Suprapubic skin (tissue), 4 donors: ENCODE data around the gene ZBTB40. TPM values are rescaled to one million over a fixed set of nuclear protein-coding genes. Genes with fewer than 3 reads are reported as not detected.

Experiments used
- DNase-seq, 2 donors: peaks; one replicate each; pipeline ENCODE4 v3.0.0-alpha.2; 2019; ENCODE audit warnings: low spot score in 2 of 2
- H3K27ac ChIP-seq: fragments of 200-600 bp; sonication (generic); one replicate; pipeline ENCODE4 v1.5.1; 2019
- H3K27me3 ChIP-seq: fragments of 200-600 bp; sonication (generic); one replicate; pipeline ENCODE4 v1.5.1; 2019
- H3K36me3 ChIP-seq: fragments of 200-600 bp; sonication (generic); one replicate; pipeline ENCODE4 v1.5.1; 2019
- H3K4me1 ChIP-seq: fragments of 200-600 bp; sonication (generic); one replicate; pipeline ENCODE4 v1.5.1; 2019
- H3K4me3 ChIP-seq: fragments of 200-600 bp; sonication (generic); one replicate; pipeline ENCODE4 v1.5.1; 2019; ENCODE audit warnings: mild to moderate bottlenecking
- H3K9me3 ChIP-seq: fragments of 200-600 bp; sonication (generic); one replicate; pipeline ENCODE4 v1.5.1; 2019
- CTCF ChIP-seq, 2 donors: fragments of 200-600 bp in 1 of 2; fragments of 450-650 bp in 1 of 2; sonication (generic) in 1 of 2; IDR thresholded peaks; one replicate each; pipeline ENCODE4 v1.5.1; 2016 to 2019; ENCODE audit warnings: antibody characterized with exemption in 2 of 2, mild to moderate bottlenecking in 1 of 2, moderate library complexity in 1 of 2
- EP300 ChIP-seq: sonication (generic); formaldehyde crosslinking; IDR thresholded peaks from one replicate; pipeline ENCODE4 v1.6.1; 2017; ENCODE audit warnings: antibody characterized with exemption
- POLR2A ChIP-seq, 2 donors: fragments of 450-650 bp; IDR thresholded peaks; one replicate each; pipeline ENCODE4 v1.6.1; 2017; ENCODE audit warnings: antibody characterized with exemption in 2 of 2, mild to moderate bottlenecking in 2 of 2, moderate library complexity in 2 of 2
- POLR2AphosphoS5 ChIP-seq, 3 donors: sonication (generic); formaldehyde crosslinking; IDR thresholded peaks; one replicate each; pipeline ENCODE4 v1.6.1; 2017; ENCODE audit warnings: antibody characterized with exemption in 3 of 3
- WGBS: methylation state at CpG from one replicate; pipeline ENCODE4 v1.1.5; 2018; 5-methylcytosine and 5-hydroxymethylcytosine counted together
- total RNA-seq, 4 donors: library from RNA; depleted of rRNA; stranded (reverse); fragments of >200 nt; gene quantifications; one replicate each; pipeline ENCODE4 v1.1.0, GENCODE V29; 2016

ZBTB40 gene
- total RNA-seq, 4 donors from 2014 or later, result 12.7 to 36.0 (median 17.5) TPM

GRCh38 chr1:22544606-22545005, 93.0 kb downstream of the ZBTB40 start:
- TF ChIP-seq CTCF (IDR thresholded peaks at IDR 0.05) (no peak), POLR2AphosphoS5 (IDR thresholded peaks at IDR 0.05) (no peak), EP300 (no peak)
- Histone ChIP-seq H3K9me3 (no peaks in the 10 kb centered on the region), H3K27me3 (peaks cover 57% of the 10 kb centered on the region), H3K4me3 (no peak overlapping the region), H3K36me3 (no peaks in the 10 kb centered on the region), H3K27ac (no peak overlapping the region), H3K4me1 (no peaks in the 10 kb centered on the region)
- no peak for DNase-seq
- 86% methylated on average over 12 of the region's 12 CpGs for WGBS

GRCh38 chr1:22545141-22545540, 93.5 kb downstream of the ZBTB40 start:
- Histone ChIP-seq H3K9me3 (no peaks in the 10 kb centered on the region), H3K36me3 (no peaks in the 10 kb centered on the region), H3K27ac (no peak overlapping the region), H3K4me1 (no peaks in the 10 kb centered on the region), H3K4me3 (no peak overlapping the region), H3K27me3 (peaks cover 58% of the 10 kb centered on the region)
- no peak for TF ChIP-seq POLR2AphosphoS5 (IDR thresholded peaks at IDR 0.05)
- no peak for TF ChIP-seq EP300
- no peak for TF ChIP-seq POLR2A (IDR thresholded peaks at IDR 0.05)
- no peak for TF ChIP-seq CTCF (IDR thresholded peaks at IDR 0.05)
- no peak for DNase-seq
- WGBS, result 38% methylated on average over 13 of the region's 13 CpGs

GRCh38 chr1:22547186-22547817, 95.7 kb downstream of the ZBTB40 start:
- no peak overlapping the region for H3K4me3 ChIP-seq
- H3K27me3 ChIP-seq, result peaks cover 77% of the 10 kb centered on the region
- H3K36me3 ChIP-seq, result no peaks in the 10 kb centered on the region
- TF ChIP-seq EP300, result no peak
- no peak for TF ChIP-seq POLR2AphosphoS5 (IDR thresholded peaks at IDR 0.05)
- TF ChIP-seq POLR2A (IDR thresholded peaks at IDR 0.05), result no peak
- TF ChIP-seq CTCF (IDR thresholded peaks at IDR 0.05), result no peak
- no peaks in the 10 kb centered on the region for H3K9me3 ChIP-seq
- H3K4me1 ChIP-seq, result no peaks in the 10 kb centered on the region
- no peak overlapping the region for H3K27ac ChIP-seq
- no peak for DNase-seq
- WGBS, result 71% methylated on average over 6 of the region's 6 CpGs

GRCh38 chr1:22547818-22548462, 96.3 kb downstream of the ZBTB40 start:
- TF ChIP-seq CTCF (IDR thresholded peaks at IDR 0.05) (no peak), EP300 (no peak), POLR2AphosphoS5 (IDR thresholded peaks at IDR 0.05) (no peak), POLR2A (IDR thresholded peaks at IDR 0.05) (no peak)
- Histone ChIP-seq H3K4me1 (no peaks in the 10 kb centered on the region), H3K4me3 (no peak overlapping the region), H3K9me3 (no peaks in the 10 kb centered on the region), H3K27ac (no peak overlapping the region), H3K27me3 (peaks cover 81% of the 10 kb centered on the region), H3K36me3 (no peaks in the 10 kb centered on the region)
- DNase-seq, result no peak
- 17% methylated on average over 12 of the region's 12 CpGs for WGBS

- 91% methylated on average over 10 of the region's 11 CpGs for WGBS
- no peak overlapping the region for H3K4me3 ChIP-seq
- no peak for DNase-seq
- peaks cover 90% of the 10 kb centered on the region for H3K27me3 ChIP-seq
- no peaks in the 10 kb centered on the region for H3K9me3 ChIP-seq
- no peak overlapping the region for H3K27ac ChIP-seq
- H3K36me3 ChIP-seq, result no peaks in the 10 kb centered on the region
- TF ChIP-seq EP300 (no peak), CTCF (IDR thresholded peaks at IDR 0.05) (no peak), POLR2AphosphoS5 (IDR thresholded peaks at IDR 0.05) (no peak), POLR2A (IDR thresholded peaks at IDR 0.05) (no peak)
- peaks cover 3% of the 10 kb centered on the region for H3K4me1 ChIP-seq
These were observed 98.4 kb downstream of the ZBTB40 start for GRCh38 chr1:22550021-22550420.
